HG02840 (cell line): ENCODE results near the gene MAP3K4.
"Not testable (repeated sequence)": the region's sequence is repeated elsewhere in the genome, so short reads cannot be mapped to it uniquely, and the experiment has no call there.

ENCODE experiments used
- ATAC-seq: cut with Tn5 transposase; IDR thresholded peaks from one replicate; pipeline ENCODE4 v1.9.1; 2021; ENCODE audit warnings: mild to moderate bottlenecking, moderate library complexity, moderate number of reproducible peaks; ENCODE audit not compliant: unreplicated experiment, low FRiP score

MAP3K4 gene

DNA sequence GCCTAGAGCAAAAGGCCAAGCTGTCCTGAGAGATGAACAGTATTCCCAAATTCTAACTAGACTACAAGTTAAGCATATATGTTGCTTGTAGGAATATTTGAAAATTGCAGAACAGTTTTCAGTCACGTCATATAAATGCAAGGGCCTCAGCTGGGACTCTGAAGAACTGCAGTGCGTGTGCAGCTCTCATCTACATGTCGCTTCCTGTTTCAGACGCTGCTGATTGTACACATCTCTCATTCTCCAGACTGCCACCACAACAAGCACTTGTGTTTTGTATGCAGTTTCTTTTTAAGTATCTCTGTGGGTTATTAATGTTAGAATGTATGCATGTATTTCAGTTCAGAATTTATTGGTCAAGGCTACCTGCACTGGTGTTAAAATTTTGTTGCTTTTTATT is 119.7 kb downstream of the MAP3K4 start:
- ATAC-seq: no peak

DNA sequence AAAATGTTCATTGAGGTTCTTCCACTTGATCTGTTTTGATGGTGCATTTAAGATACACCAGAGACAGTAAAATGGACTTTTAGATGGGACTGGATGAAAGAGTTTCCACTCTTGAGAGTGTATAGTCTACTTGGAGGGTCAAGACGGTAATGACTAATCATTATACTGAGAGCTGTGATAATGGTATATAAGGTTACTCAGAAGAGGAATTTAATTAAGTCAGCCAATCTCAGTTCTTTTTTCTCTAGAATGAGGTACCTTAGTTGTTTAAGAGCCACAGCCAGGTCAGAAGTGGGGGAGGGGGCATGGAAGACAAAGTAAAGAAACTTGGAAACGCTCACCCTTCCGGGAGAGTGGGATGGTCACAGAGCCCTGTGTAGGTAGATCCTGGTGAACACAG is 123.9 kb downstream of the MAP3K4 start:
- no peak for ATAC-seq

DNA sequence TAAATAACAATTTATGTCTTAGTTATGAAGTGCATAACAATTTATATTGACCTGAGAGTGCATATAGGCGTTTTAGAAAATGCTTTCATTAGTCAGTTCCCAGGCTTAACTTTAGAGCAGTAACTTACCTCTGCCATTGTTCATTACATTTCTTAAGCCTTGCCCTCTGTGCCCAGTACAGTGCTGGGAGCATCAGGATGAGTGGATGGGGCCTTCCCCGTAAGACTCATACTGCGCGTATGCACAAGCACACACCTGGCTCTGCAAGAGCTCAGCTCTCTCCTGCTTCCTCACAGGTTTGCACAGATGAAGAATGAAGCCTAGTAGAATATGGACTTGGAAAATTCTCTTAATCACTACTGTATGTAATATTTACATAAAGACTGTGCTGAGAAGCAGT is 125.0 kb downstream of the MAP3K4 start:
- ATAC-seq: no peak

GRCh38 chr6:161117308-161117707 is 125.7 kb downstream of the MAP3K4 start:
- ATAC-seq: no peak

GRCh38 chr6:161117942-161118341 is 126.4 kb downstream of the MAP3K4 start:
- no peak for ATAC-seq

GRCh38 chr6:161123319-161123718 is 131.8 kb downstream of the MAP3K4 start:
- not testable (repeated sequence) for ATAC-seq

DNA sequence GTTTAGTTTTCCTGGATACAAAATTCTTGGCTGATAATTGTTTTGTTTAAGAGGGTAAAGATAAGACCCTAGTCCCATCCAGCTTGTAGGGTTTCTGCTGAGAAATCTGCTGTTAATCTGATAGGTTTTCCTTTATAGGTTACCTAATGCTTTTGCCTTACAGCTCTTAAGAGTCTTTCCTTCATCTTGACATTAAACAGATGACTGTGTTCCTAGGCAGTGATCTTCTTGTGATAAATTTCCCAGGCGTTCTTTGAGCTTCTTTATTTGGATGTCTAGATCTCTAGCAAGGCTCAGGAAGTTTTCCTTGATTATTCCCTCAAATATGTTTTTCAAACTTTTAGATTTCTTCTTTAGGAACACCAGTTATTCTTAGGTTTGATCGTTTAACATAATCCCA is 134.0 kb downstream of the MAP3K4 start:
- ATAC-seq: no peak

GRCh38 chr6:161127071-161127740 is 135.6 kb downstream of the MAP3K4 start:
- ATAC-seq: no peak

DNA sequence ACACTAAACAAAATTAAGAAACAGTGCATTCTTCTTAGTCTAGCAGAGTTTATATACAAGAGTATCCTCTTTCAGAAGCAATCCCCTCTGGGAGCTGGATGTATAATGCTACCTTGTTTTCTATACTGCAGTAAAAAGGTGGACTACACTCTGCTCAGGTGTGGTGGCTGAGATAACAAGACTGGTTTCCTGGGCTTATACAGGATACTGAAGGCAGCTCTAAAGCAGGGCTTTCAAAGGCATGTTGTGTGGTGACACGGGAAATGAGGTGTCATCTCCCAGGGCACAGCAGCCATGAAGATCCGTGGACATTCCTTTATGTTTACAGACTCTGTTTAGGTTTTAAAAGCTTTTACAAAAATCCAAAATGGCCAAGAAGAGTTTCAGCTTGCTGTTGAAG is 136.7 kb downstream of the MAP3K4 start:
- ATAC-seq: no peak

DNA sequence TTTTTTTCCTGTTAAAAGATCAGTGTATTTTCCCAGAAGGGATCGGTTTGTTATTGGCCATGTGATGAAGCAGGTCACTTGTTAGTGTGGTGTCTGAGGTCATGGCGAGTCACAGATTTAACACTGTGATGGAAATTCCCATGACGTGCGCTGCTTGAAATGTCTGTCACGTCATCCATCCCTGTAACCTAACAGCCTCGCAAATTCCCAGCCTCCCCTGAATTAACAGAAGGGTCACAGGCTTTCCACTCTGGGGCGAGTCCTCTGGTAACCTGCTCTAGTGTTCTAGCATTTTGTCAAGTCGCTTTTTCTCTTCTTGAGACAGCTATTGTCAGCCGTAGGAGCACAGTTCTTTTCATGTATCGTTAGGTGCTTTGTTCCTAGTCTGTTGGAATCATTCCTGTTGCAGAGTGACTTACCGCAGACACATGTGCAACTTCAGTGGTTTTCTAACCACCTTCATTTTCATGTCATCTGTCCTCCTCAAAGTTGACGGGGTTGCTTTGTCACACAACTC is 137.2 kb downstream of the MAP3K4 start:
- ATAC-seq: no peak

- ATAC-seq: no peak
Observed at GRCh38 chr6:161130541-161130940, 139.0 kb downstream of the MAP3K4 start.

GRCh38 chr6:161130967-161131766 is 139.6 kb downstream of the MAP3K4 start:
- ATAC-seq: no peak

GRCh38 chr6:161132384-161132783 is 140.8 kb downstream of the MAP3K4 start:
- no peak for ATAC-seq

DNA sequence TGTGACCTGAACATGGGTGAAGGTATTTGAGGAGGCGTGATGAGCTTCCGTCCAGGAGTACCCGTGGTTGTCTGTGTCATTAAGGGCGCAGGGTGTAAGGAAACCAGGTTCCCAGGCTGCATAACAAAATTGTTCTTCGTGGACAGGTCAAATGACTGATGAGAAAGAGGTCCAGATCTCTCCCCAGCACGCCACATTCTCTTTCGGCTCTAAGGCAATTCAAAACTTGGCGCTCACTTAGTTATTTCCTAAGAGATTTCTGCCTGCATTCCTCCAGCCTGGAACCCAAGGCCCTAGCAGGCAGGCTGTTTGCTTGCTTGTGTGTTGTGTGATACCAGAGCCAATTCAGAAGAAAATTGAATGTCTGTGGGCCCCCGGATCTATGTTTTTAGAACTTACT is 142.4 kb downstream of the MAP3K4 start:
- ATAC-seq: no peak

GRCh38 chr6:161134550-161135298 is 143.2 kb downstream of the MAP3K4 start:
- ATAC-seq: no peak

DNA sequence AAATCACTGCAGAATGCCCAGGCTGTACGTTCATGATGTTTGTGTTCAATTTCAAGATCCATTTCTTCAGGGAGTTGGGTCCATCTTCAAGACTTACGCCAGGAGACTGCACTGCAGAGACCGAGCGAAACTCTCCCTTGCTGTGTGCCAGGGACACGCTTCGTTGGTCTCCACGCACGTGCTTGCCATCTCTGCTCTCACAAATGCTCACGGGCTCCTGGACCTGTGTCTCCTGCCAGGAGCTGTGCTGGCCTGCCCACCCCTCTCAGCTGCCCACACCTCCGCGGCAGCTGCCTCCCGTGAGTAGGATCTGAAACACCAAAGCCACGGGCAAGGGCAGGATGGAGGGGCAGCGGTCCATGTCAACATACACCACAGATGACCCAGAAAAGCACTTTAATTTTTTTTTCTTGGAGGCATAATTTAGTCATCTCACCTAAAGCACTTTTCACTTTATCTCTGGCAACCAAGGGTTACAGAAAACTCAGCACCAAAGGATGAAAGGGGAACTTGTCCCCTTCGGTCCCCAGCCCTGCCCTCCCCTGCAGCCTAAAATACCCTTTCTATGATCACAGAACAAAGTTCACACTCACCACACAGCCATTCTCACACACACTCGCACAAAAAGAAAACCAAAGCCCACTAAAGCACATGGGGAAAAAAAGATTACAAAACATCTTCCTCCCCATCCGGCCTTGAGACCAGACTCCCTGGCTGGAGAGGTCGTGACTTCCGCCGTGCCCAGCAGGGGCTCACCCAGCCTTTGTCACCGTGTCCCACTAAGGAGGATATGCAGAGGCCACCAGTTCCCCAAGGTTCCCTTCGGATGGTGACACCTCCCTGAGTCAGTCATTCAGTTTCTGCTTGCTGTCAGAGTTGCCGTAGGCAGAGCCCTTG is 144.4 kb downstream of the MAP3K4 start:
- no peak for ATAC-seq

DNA sequence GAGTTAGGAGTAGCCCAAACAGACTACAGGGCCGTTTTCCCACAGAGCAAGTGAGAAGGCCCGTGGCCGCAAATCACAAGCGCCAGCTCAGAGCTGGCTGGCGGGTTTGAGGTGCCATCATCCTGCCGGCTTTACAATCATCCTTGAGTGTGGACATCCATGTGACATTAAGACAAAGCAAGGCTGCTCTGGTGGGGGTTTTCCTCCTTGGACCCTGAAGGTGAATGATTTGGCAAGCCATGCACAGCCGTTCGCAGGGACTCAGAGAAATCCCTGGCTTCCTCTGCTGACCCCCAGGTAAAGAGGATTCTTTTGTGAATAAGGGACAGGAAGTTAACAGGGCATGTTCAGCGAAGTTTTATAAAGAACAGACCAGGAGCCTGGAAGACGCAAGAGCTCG is 145.1 kb downstream of the MAP3K4 start:
- no peak for ATAC-seq

- ATAC-seq: no peak
Observed at GRCh38 chr6:161137320-161137719, 145.8 kb downstream of the MAP3K4 start.

DNA sequence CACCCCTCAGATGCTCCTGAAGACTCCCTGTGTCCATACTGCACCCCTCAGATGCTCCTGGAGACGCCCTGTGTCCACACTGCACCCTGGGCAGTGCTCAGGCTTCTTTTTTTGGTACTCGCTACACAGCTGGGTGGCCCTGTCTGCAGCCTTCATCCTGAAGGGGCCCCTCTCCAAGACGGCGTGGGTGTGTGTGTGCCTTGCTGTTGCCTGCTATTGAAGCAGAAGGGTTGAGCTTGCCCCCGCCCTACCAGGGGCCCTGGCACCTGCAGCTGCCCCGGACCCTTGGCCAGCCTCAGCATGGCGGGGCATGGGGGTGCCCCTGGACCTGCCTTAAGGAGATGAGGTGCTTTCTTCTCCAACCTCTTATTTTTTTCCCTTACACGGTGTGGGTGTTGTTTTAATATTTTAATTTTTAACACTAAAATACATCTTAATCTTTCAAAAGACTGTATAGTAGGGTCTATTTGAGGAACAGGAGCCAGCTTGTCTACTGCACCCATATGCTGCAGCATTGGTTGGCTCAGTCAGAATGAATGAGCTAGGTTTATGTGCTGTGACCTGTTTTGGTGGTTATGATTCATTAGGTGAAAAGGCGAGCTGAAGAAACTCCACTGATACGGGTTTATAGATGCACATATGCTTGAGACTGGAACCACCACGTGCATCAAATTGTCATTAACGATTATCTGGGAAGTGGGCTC is 146.4 kb downstream of the MAP3K4 start:
- ATAC-seq: no peak
